CD4-positive, alpha-beta T cell treated with Interleukin-15 for 4 hours (primary cell): ENCODE measurements around the gene BMP10.
A peak's percentile ranks its signal among the peaks of the same experiment; 100 is the strongest.

Experiments
- DNase-seq: peaks from one replicate; pipeline ENCODE4 v3.0.0-alpha.2; 2020; ENCODE audit warnings: low spot score

The BMP10 gene

GRCh38 chr2:68853035-68853434 lies 18.2 kb downstream of the BMP10 start:
- no peak for DNase-seq

GRCh38 chr2:68850524-68850923 lies 20.7 kb downstream of the BMP10 start:
- DNase-seq: no peak

DNA sequence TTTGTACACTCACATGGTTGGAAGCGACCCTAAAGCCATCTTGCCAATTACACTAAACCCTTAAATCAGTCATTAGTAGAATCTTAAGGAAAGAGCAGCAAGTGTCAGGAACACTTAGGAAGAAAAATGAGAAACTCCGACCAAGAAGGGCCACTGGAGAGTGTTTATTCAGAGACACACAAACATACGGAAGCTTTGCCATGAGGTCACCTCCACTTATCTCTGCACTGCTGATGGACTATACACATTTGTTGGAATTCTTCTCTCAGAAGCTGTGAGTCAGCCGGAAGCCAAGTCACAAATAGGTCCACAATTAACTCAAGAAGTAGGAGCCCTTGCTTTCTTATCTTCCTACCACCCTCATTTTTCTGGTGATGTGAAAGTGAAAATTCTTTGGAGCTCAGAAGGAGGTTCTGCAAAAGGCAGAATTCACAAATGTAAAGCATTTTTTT lies 21.6 kb downstream of the BMP10 start:
- no peak for DNase-seq

GRCh38 chr2:68847751-68848150 lies 23.4 kb downstream of the BMP10 start:
- no peak for DNase-seq

- DNase-seq: no peak
Observed at GRCh38 chr2:68846091-68846490, 25.1 kb downstream of the BMP10 start.

DNA sequence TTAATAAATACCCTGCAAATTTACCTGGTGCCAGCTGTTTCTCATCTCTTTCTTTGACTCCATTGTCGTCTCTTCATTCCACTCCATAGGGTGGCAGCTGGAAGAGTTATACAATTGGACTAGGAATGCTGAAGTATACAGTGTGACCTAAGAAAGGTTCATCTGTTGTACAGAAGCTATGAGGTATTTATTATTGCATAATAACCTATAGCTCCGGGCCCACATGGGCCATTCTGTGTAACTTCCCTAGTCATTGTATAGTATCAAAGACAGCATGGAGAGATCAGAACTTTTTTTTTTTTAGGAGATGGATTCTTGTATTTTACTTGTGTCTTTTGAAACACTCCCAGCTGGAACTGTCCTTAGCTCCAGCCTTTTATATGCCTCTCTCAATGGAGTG lies 26.2 kb downstream of the BMP10 start:
- no peak for DNase-seq

DNA sequence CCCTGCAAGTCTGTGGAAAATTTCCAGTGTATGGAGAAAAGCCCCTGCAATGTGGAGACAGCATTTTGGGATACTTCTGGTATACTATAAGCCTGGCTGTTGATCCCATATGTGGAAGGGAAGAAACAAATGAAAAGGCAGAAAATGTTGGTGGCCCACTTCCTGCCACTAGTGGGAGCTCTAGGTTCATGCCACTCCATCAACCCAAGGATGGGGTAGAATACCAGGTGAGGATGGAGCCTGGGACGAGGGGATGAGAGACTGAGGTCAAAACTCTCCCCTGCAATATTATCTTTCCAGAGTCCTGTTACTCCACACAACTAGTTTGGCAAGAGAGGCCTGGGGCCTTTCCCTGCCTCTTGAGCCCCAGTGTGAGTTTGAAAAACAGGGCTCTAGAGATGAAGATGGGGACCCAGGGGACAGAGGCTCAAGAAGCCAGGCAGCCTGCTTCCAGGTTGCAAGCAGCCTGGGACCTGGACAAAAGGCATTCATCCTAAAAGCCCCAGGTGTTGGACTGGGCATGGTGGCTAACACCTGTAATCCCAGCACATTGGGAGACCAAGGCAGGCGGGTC lies 31.9 kb downstream of the BMP10 start:
- DNase-seq: peak; percentile 40

- DNase-seq: no peak
Observed at GRCh38 chr2:68838641-68839040, 32.6 kb downstream of the BMP10 start.

GRCh38 chr2:68837861-68838341 lies 33.3 kb downstream of the BMP10 start:
- DNase-seq: no peak

DNA sequence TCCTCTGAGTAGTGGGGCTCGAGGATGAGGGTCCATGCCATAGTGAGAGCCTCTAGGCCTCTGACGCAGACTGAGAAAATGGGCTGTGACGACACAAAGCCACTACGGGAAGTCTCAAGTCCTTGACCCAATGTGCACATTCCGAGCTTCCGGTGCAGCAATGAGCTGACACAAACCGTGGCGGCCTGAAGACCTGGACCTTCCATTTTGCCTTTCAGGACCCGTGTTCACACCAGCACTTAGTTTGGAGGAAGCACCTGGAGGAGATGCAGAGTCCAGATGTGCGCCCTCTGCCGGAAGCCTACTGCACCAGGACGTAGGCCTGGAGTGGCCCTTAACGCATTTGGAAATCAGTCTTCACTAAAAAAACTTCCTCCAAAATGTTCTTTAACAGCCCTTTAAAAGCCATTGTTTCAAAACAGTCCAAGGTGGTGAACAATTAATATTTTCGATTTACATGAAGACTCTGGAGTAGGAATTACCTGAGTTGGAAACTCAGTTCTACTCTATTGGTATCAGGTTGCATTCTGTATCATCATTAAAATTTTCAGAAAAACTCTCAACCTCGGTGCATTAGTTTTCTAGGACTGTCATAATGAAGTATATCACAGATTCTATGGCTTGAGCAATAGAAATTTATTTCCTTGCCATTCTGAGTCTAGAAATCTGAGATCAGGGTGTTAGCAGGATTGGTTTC lies 33.9 kb downstream of the BMP10 start:
- DNase-seq: peak; percentile 66

GRCh38 chr2:68835621-68836020 lies 35.6 kb downstream of the BMP10 start:
- DNase-seq: no peak

GRCh38 chr2:68834737-68835376 lies 36.3 kb downstream of the BMP10 start:
- no peak for DNase-seq

GRCh38 chr2:68833162-68833561 lies 38.0 kb downstream of the BMP10 start:
- DNase-seq: no peak

GRCh38 chr2:68832233-68832869 lies 38.8 kb downstream of the BMP10 start:
- DNase-seq: peak; percentile 35

- no peak for DNase-seq
Observed at GRCh38 chr2:68831686-68832232, 39.4 kb downstream of the BMP10 start.

- DNase-seq: no peak
Observed at GRCh38 chr2:68829749-68830148, 41.4 kb downstream of the BMP10 start.

DNA sequence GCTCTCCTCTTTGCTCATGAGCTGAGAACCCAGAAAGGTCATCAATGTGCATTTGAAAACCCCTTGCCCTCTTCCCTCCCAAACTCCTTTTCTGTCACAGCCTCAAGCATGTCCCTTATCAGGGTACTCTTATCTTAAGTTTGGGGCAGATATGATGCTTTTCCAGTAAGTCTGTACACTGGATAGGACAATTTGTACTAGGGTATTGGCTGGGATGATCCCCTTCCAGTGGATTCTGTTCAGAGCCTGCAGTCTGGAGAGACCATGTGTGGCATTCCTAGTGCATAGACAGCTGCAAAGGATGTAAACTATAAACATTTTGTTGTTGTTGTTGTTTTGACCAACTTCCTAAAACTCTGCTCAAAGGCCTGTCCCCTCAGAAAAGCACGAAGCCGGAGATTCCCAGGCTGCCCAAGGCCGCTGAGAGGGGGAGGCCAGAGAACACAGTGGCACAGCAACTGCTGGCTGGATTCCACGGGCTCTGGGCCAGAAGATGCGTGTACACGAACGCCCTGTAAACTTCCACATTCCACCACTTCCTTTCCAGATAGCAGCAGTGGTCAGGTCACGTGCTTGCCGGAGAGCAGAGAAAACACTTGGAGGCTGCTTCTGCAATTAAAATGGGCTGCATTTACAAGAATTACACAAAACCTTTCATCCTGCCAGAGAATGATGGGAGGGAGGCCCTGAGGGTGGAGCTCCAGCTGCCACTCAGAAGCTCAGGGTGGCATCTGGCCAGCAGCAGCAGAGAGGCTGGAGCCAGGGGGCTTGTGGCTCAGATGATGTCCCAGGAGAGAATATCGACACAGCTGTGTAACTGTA lies 42.1 kb downstream of the BMP10 start:
- peak; percentile 72 for DNase-seq

GRCh38 chr2:68827666-68828065 lies 43.5 kb downstream of the BMP10 start:
- no peak for DNase-seq

DNA sequence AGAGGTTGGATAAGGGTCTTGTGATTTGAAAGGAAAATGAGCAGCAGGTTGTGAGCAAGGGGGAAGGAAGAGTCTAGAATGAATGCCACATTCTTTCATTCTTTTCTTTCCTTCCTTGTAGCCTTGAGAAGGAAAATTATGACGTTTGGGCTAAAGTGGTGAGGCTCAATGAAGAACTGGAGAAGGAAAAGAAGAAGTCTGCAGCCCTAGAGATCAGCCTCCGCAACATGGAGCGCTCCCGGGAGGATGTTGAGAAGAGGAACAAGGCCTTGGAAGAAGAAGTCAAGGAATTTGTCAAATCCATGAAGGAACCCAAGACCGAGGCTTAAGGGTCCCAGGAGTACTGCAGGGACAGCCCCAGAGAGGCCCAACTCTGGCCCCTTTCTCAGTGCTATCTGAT lies 45.3 kb downstream of the BMP10 start:
- no peak for DNase-seq

DNA sequence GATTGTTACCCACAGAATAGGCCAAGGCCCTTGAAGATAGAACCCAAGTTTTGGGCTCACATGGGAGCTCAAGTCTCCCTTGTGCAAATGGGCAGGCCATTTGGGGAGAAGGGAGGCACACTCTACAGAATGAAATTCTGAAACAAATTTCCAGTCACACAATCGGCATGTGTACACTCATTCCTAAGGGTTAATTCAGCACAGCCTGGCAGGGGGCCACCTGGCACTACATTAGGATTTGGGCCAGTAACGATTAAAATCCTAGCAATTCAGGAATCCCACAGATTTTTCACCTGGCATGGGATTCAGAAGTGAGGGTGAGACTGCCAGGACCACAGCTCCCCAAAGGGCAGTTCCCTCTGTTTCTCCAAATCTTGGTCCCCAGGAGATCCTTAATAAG lies 46.4 kb downstream of the BMP10 start:
- no peak for DNase-seq

DNA sequence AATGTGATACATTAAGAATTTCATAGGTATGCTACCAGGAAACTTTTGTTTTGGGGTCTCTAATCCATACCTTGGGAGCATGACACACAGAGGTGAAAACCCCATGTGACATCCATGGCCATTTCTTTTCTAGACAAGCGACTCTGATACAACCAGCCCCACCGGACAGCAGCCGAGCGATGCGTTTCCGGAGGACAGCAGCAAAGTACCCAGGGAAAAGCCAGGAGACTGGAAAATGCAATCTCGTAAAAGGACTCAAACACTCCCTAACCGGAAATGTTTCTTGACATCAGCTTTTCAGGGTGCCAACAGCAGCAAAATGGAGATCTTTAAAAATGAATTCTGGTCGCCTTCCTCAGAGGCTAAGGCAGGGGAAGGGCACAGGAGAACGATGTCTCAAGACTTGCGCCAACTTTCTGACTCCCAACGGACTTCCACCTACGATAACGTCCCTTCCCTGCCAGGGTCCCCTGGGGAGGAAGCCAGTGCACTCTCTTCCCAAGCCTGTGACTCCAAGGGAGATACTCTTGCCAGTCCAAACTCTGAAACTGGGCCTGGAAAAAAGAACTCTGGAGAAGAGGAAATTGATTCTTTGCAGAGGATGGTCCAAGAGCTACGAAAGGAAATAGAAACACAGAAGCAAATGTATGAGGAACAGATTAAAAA lies 48.9 kb downstream of the BMP10 start:
- no peak for DNase-seq
